Mucosa of gallbladder (tissue), 1 donor: ENCODE data around the gene LSM5. TPM values are rescaled to one million over a fixed set of nuclear protein-coding genes. Genes with fewer than 3 reads are reported as not detected.
"Not testable (repeated sequence)": the region's sequence is repeated elsewhere in the genome, so short reads cannot be mapped to it uniquely, and the experiment has no call there.

Source experiments
- DNase-seq: peaks from one replicate; pipeline ENCODE4 v3.0.0-alpha.2; 2020; ENCODE audit warnings: low spot score
- total RNA-seq: library from RNA; stranded (reverse); gene quantifications from one replicate; pipeline ENCODE4 v1.2.1, GENCODE V29; 2021
- donor health status: DM: no; HTN: no; CAD: no.

LSM5 gene
- total RNA-seq, 1 donor from 2014 or later: 28.0 TPM

DNA sequence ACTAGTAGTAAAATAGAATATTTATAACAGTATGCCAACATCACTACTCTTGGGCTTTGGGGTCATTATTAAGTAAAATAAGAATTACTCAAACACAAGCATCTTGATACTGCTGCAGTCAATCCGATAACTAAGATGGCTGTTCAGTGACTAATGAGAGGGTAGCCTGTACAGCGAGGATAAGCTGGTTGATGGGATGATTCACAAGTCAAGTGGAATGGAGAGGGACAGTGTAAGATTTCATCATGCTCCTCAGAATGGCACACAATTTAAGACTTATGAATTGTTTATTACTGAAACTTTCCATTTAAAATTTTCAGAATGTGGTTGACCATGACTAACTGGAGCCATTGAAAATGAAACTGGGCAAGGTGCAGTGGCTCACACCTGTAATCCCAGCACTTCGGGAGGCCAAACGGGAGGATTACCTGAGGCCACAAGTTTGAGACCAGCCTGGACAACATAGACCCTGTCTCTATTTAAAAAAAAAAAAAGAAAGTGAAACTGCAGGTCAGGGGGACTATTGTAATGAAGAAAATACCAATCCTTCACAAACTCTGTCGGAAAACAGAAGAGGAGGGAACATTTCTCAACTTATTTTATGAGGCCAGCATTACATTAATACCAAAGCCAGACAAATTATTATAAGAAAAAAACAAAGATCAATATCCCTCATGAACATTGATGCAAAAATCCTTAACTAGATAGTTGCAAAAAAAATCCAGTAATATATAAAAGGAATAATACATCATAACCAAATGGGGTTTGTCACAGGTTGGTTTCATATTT lies 16.3 kb upstream of the LSM5 start:
- DNase-seq: no peak

DNA sequence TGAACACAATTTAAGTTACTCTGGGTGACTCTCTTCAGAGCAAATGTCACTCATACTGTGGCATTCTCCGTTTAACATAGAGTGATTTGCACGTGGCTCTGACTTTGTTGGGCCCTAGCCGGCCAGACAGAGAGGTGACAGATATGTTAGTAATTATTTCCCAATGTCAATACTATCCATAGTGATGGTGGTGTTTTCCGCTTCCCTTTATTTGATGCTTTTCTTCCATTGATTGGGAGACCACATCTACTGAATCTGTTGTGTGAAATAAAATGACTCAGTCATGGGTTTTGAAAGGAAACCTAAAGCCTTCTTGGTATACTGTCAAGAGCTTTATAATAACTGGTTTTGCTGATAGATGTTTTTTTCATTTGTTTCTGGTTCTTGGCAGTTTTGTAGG lies 12.5 kb upstream of the LSM5 start:
- no peak for DNase-seq

DNA sequence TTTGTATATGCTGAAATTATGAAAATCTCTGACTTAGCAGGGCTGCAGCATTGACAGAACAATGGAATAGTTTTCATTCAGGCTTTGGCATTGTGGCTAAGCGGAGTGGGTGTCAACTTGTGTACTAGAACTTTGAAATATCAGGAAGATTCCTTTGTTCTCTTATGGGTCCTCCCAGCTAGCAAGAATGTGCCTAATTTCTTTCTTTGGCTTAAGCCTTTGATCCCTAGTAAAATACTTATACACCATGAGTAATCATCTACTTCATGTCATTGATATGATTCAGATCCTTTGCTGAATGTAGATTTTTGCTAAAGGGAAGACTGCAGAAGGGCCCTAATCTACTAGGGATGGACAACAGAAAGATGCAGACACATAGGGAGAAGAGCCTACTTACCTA lies 11.3 kb upstream of the LSM5 start:
- DNase-seq: no peak

DNA sequence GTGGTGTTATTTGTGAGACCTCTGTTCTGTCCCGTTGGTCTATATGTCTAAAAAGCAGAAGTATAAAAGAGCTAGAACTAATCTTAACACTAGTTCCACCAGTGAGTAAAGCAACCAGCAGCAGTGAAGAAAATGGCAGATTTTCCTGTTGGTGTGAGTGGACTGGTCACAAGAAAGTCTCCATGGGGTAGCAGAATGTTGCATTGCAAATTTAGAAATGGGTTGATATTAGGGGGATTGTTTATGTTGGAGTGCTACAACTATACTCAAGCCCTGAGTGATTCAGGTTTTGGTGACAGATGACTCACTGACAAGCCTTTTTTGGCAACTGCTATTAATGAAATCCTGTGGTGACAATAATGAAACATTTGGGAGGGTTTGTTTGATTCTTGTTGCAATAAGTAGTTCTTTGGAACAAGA lies 10.8 kb upstream of the LSM5 start:
- DNase-seq: no peak

DNA sequence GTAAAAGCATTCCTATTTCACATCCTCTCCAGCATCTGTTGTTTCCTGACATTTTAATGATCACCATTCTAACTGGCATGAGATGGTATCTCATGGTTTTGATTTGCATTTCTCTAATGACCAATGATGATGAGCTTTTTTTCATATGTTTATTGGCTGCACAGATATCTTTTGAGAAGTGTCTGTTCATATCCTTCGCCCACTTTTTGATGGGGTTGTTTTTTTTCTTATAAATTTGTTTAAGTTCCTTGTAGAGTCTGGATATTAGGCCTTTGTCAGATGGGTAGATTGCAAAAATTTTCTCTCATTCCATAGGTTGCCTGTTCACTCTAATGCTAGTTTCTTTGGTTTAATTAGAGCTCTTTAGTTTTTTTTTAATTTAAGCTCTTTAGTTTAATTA lies 10.0 kb upstream of the LSM5 start:
- not testable (repeated sequence) for DNase-seq

DNA sequence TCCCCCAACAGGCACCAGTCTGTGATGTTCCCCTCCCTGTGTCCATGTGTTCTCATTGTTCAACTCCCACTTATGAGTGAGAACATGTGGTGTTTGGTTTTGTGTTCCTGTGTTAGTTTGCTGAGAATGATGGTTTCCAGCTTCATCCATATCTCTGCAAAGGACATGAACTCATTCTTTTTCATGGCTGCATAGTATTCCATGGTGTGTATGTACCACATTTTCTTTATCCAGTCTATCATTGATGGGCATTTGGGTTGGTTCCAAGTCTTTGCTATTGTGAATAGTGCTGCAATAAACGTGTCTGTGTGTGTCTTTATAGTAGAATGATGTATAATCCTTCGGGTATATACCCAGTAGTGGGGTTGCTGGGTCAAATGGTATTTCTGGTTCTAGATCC lies 9.6 kb upstream of the LSM5 start:
- DNase-seq: not testable (repeated sequence)

DNA sequence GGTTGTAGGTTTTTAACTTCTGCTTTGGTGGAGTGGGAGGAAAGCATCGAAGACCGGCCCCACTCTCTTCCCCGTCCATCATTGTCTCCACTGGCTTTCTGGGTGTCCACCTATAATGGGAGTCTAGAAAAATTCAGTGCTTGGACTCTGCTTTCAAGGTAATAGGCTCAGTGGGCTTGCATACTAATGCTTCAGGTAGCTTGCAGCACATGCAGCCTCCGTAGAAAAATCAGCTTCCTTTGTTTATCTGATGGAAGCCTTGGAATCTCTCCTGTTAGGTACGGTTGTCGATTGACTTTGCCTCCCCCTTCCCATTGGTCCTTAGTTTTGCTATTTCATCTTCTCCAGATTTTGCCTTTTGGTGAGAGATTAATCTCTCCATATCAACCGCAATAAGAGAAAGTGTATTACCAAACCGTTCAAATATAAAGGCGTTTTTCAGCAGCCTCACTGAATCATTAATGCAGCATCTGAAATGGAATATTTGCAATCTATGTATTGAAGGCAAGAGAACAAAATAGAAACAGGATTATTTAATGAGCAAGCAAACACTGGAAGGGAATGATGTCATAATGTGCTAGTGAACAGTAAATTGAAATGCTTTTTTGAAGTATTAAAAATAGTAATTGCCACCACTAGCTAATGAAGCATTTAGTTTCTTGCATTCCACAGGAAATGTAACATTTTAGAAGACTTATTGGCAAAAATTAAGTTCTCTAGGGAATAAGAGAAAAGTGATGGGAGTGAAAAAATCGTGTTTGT lies 6.1 kb upstream of the LSM5 start:
- no peak for DNase-seq

DNA sequence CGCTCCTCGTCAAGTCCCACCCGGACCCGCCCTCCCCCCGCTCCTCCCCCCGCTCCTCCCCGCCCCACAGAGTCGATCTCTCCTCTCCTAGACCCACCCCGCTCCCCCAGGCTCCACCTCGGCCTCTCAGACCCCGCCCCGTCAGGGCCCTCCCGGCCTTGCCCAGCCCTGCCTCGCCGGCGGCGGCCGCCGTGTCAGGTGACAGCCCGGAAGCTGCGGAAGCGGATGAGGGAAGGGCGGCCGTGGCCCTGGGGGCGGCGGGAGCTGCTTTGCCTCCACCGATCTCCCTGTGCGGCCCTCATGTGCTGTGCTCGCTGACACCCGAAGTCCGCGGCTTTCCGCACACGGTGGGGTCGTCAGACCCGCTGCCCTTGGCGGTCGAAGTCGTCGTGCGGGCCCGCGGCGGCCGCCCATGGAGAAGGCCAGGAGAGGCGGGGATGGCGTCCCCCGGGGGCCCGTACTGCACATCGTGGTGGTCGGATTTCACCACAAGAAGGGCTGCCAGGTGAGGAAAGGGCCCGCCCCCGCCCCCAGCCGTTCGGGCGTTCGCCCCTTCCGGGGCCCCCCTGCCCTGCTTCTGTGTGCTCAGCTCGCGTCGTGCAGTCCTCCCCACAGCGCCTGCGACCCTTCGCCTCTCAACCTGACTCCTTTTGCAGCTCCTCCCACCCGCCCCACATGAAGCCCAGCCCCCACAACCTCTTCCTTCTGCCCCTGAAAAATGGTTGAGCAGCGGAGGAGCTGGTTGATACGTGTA lies 5.3 kb upstream of the LSM5 start, which contains the start of gene AVL9:
AVL9 (plus strand) TSS at position 192 of the 754 bp plus-strand sequence; CDS start at position 413, 221 bp downstream.
- DNase-seq: peak; percentile 98

DNA sequence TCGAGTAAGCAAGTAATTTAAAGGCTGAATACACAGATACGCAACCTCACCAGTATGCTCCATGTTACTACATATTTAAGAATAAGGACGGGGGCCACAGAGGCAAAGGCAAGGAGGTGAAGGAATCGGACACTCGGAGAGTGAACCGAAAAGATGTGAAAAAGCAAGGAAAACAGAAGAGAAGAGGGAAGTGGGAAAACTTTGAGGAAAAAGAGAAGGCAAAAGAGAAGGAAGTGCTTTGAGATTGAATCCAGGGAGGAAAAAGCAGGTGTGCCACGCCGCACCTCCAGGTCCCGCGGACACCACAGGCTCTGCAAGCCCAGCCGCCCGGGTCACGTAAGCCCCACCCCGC lies 4.7 kb upstream of the LSM5 start:
- DNase-seq: no peak

DNA sequence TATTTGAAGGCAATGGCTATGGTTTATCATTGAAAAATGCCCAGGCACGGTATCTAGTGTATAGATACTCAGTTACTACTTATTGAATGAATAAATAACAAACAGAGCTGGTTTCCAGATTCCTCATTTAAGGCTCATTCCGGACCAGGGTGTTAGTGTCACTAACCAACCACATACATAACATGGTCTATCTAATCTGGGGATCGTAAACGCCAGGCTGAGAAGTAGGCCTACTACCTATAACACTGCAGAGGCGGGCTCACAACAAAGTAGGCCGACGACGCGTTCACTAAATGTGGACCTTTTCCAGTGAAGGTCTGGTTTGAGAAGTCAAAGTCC lies 423 bp downstream of the LSM5 start:
- DNase-seq: no peak

DNA sequence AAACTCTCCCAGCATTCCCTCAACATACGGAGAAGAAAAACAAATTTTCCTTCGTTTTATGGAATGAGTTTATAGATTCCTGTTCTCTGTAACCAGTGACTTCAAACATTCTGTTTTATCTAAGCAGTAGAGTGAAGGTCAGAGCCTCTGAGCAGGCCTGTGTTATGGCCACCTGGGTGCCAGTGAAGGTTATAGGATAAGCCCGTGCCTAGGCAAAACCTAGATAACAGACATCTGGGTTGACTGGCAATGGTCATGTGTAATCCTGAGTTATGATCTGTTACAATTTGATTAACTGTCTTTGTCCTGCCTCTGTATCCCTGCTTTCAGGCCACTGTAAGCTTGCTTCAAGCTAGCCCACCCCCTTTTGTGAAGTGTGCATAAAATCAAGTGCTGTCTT lies 8.3 kb downstream of the LSM5 start:
- DNase-seq: no peak

DNA sequence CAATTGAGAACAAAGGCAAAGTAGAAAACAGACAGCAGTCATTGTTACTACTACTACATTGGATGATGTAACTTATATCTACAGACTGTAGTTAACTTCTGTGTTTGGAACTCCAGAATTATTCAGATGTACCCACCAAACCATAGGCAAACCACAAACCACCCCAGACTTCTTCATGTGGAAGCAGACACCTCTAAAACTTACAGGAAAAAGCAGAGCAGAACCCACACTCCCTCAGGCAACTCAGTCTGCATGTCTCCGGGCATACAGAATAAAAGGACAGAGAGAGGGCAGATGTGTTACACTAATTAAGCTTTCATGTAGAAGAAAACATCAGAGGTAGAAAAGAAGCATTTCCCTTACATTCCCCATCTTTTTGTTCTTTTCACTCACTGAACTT lies 9.0 kb downstream of the LSM5 start:
- no peak for DNase-seq

DNA sequence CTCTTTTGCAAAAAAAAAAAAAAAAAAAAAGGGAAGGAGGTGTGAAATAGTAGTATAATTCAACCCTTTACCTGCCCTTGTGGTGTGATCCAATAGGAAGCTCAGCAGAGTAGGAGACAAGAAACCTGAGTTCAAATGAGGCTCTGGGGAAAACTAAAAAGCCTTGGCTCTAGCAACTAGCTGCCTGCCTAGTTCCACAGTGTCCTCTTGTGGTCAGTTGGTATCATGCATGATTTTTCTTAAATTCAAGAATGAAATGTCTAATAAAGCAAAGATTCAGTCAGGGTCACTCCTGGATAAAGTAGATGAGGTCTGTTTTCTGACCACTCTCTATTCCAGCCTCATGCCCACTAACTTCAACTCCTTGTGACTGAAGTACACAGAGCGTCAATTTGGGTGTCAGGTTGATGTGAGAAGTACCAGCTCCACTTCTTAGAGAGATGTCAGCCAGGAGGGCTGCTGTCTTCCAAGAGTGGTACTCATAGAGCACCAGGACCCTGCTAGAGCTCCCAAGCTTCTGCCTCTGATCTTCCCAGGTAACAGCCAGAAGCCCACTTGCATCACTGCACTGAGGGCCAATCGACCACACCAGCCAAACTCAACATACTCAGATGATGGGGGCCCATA lies 10.5 kb downstream of the LSM5 start:
- no peak for DNase-seq

DNA sequence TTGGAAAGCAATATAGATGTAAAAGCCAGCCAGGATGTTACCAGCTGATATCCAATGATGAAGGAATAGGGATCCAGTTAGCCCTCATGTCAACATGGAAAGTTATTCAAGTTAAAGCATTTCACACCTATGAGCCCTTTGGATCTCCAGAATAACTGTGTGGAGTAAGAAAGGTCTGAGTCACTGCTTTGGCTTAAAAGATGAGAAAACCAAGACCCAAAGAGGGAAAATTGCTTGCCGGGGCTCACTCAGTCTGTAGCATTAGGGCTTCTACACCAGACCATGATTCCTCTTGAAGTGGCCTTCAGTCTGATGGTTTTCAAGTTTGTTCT lies 12.6 kb downstream of the LSM5 start:
- DNase-seq: no peak

DNA sequence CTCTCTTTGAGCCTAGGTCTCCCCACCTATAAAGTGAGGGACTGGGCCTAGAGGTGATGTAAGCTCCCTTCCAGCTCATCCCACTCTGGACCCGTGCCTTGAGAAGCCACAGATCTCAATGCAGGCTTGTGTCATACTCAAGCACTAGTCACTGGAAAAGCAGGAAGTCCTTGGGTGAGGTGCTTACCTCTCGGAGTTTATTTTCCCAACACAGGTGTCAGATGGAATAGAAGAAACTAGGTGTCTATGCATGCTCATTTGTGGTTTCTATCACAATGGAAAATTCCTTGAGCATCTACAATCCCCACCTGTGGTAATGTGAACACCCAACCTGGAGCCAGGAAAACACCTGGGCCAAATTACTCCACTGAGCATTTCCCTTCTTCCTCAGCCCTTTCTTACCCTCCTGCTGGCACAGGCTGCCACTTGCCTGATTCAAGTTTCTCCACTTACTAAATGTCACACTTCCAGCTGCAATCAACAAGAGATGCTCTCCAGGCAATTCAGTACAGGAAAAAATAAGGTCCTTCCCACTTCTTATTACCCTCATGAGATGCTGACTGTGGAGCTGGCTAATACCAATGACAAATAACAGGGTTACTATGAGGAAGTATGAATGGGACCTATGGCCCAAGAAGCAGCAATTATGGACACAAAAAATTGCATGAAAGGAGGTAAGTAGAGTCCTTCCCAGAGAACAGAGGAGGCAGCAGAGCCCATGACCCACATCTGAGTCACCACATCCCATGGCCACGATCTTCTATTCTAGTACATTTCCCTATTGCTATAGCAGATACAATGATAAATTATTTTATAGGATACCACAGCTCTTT lies 13.1 kb downstream of the LSM5 start:
- DNase-seq: no peak

DNA sequence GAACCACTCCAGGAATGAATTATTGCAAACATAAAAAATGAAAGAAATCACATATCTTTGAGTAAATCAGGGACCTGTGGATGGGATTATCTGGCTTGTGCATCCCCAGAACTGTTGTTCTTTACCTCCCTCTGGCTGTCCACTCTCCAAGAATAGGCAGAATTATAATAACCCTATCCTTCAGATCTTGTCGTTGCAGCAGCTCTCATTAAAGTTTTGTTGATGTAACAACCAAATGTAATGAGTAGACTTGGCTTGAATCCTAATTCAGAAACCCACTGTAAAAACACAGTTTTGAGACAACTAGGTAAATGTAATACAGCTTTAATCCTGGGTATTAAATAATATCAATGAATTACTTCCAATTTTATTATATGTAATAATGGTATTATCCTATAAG lies 16.2 kb downstream of the LSM5 start:
- no peak for DNase-seq

DNA sequence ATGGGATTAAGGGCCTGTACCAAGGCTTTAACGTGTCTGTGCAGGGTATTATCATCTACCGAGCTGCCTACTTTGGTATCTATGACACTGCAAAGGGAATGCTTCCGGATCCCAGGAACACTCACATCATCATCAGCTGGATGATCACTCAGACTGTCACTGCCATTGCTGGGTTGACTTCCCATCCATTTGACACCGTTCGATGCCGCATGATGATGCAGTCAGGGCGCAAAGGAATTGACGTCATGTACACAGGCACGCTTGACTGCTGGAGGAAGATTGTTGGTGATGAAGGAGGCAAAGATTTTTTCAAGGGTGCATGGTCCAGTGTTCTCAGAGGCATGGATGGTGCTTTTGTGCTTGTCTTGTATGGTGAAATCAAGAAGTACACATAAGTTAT lies 18.2 kb downstream of the LSM5 start:
- no peak for DNase-seq

DNA sequence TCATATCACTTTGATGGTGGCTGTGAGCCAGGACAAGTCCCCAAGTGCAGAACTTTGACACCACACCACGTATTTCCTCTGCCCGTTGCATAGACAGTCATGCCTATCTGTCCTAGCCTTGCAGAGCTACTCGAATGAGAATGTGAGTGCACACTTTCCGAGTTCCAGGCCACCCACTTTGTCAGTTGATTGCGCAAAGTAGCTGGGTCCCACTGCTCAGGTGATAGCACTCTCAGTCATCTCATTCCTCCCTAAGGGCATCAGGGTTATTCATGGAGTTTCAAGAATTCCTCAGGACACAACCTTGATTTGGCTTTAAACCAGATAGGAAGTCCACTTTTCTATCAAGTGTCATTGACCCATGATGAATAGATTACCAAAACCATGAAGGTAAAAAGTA lies 19.3 kb downstream of the LSM5 start:
- DNase-seq: no peak

DNA sequence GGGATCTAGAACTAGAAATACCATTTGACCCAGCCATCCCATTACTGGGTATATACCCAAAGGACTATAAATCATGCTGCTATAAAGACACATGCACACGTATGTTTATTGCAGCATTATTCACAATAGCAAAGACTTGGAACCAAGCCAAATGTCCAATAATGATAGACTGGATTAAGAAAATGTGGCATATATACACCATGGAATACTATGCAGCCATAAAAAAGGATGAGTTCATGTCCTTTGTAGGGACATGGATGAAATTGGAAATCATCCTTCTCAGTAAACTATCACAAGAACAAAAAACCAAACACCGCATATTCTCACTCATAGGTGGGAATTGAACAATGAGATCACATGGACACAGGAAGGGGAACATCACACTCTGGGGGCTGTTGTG lies 20.2 kb downstream of the LSM5 start:
- not testable (repeated sequence) for DNase-seq

DNA sequence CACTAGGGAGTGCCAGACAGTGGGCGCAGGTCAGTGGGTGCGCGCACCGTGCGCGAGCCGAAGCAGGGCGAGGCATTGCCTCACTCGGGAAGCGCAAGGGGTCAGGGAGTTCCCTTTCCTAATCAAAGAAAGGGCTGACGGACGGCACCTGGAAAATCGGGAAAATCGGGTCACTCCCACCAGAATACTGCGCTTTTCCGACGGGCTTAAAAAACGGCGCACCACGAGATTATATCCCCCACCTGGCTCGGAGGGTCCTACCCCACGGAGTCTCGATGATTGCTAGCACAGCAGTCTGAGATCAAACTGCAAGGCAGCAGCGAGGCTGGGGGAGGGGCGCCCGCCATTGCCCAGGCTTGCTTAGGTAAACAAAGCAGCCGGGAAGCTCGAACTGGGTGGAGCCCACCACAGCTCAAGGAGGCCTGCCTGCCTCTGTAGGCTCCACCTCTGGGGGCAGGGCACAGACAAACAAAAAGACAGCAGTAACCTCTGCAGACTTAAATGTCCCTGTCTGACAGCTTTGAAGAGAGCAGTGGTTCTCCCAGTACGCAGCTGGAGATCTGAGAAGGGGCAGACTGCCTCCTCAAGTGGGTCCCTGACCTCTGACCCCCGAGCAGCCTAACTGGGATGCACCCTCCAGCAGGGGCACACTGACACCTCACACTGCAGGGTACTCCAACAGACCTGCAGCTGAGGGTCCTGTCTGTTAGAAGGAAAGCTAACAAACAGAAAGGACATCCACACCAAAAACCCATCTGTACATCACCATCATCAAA lies 25.4 kb downstream of the LSM5 start:
- DNase-seq: not testable (repeated sequence)

DNA sequence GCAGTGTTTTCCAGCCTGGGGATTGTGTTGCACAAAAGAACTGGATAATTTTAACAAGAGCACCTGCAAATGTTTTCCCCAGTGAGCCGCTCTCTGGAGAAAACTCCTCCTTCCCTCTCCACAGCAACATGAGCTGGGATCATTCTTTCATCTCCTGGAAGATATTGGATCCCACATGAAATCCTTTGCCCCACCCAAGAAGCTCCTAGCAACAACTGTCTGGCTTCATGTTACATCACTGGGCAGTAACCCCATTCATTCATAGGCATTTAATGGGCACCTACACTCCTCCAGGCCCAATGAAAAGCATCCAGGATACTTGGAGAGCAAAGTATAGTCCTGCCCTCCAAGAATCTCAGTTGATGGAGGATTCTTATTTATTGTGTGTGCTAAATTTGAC lies 27.2 kb downstream of the LSM5 start:
- DNase-seq: no peak
